WERI-Rb-1 (cell line): Measurements from ENCODE around the gene SLC22A4.
A peak's percentile ranks its signal among the peaks of the same experiment; 100 is the strongest.

Experiments
- DNase-seq: peaks from one replicate; pipeline ENCODE4 v3.0.0-alpha.2; 2020
- H3K27ac ChIP-seq: fragments of 250-450 bp; sonication (Bioruptor Pico); 2 replicates; pipeline ENCODE4 v1.5.1; 2020; ENCODE audit warnings: mild to moderate bottlenecking, moderate library complexity
- H3K27me3 ChIP-seq: fragments of 250-450 bp; sonication (Bioruptor Pico); 2 replicates; pipeline ENCODE4 v1.5.1; 2021; ENCODE audit warnings: mild to moderate bottlenecking, low read depth, moderate library complexity; ENCODE audit not compliant: insufficient read depth, severe bottlenecking
- H3K36me3 ChIP-seq: fragments of 250-450 bp; sonication (Bioruptor Pico); 2 replicates; pipeline ENCODE4 v1.5.1; 2020; ENCODE audit warnings: mild to moderate bottlenecking, moderate library complexity
- H3K4me3 ChIP-seq: 2 replicates; pipeline ENCODE4 v1.5.1; 2011; ENCODE audit warnings: low read depth, mild to moderate bottlenecking, control low read depth, low read length
- H3K9me3 ChIP-seq: fragments of 250-450 bp; sonication (Bioruptor Pico); 2 replicates; pipeline ENCODE4 v1.5.1; 2021; ENCODE audit warnings: mild to moderate bottlenecking, moderate library complexity; ENCODE audit not compliant: severe bottlenecking
- CTCF ChIP-seq: IDR thresholded peaks from 2 replicates; pipeline ENCODE4 v1.5.1; 2011; ENCODE audit warnings: low read depth, mild to moderate bottlenecking, control low read depth, inconsistent platforms, low read length

SLC22A4 gene

GRCh38 chr5:132342291-132343180 is 48.3 kb downstream of the SLC22A4 start:
- Histone ChIP-seq H3K27ac (peak overlapping the region; percentile 10; the same call in 1 of the 2 replicates), H3K36me3 (no peaks in the 10 kb centered on the region), H3K9me3 (no peaks in the 10 kb centered on the region), H3K27me3 (no peaks in the 10 kb centered on the region), H3K4me3 (no peak overlapping the region)
- TF ChIP-seq CTCF: no peak
- DNase-seq: peak; percentile 79

GRCh38 chr5:132344775-132345514 is 50.8 kb downstream of the SLC22A4 start:
- DNase-seq: no peak
- H3K27ac ChIP-seq: no peak overlapping the region
- no peaks in the 10 kb centered on the region for H3K27me3 ChIP-seq
- TF ChIP-seq CTCF: no peak
- no peaks in the 10 kb centered on the region for H3K36me3 ChIP-seq
- H3K9me3 ChIP-seq: no peaks in the 10 kb centered on the region
- H3K4me3 ChIP-seq: no peak overlapping the region

- no peak for TF ChIP-seq CTCF
- no peaks in the 10 kb centered on the region for H3K27me3 ChIP-seq
- no peaks in the 10 kb centered on the region for H3K9me3 ChIP-seq
- H3K36me3 ChIP-seq: no peaks in the 10 kb centered on the region
- no peak for DNase-seq
- no peak overlapping the region for H3K27ac ChIP-seq
- H3K4me3 ChIP-seq: no peak overlapping the region
These were observed 59.3 kb downstream of the SLC22A4 start for GRCh38 chr5:132353486-132353995.

GRCh38 chr5:132354381-132355139 is 60.4 kb downstream of the SLC22A4 start:
- Histone ChIP-seq H3K9me3 (no peaks in the 10 kb centered on the region), H3K27me3 (no peaks in the 10 kb centered on the region), H3K27ac (no peak overlapping the region), H3K36me3 (no peaks in the 10 kb centered on the region), H3K4me3 (no peak overlapping the region)
- DNase-seq: no peak
- TF ChIP-seq CTCF: no peak

- no peak for TF ChIP-seq CTCF
- Histone ChIP-seq H3K27me3 (no peaks in the 10 kb centered on the region), H3K4me3 (no peak overlapping the region), H3K9me3 (no peaks in the 10 kb centered on the region), H3K36me3 (no peaks in the 10 kb centered on the region), H3K27ac (no peak overlapping the region)
- no peak for DNase-seq
These were observed 61.1 kb downstream of the SLC22A4 start for GRCh38 chr5:132355140-132355765.
